ENCODE results near the gene NODAL.
A peak's percentile ranks its signal among the peaks of the same experiment; 100 is the strongest.

The NODAL gene

DNA sequence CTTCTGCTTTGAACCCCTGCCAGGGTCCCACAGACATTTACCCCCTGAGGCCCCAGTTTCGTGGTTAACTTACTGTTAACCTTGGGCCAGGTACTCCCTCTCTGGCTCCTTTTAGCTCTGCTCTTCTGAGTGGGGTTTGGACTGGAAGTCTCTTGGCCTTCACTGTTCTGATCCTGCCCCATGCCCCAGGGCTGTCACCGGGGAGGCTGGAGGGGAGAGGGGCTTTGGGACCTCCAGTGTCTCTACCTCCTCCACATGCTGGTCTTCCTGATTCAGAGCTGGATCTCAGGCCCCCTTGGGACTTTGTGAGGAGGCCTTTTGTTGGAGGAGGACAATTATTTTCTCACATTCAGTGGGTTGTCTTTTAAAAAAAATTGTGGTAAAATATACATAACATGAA is 24.4 kb upstream of the NODAL start:
- Histone ChIP-seq H3K4me3 (ENCODE audit: low read depth, low read length) (no peak overlapping the region), H3K27ac (ENCODE audit: extremely low read depth, low read depth, low read length) (no peak overlapping the region), H3K9me3 (ENCODE audit: control insufficient read depth, insufficient read depth, low read depth, low read length) (no peaks in the 10 kb centered on the region), H3K36me3 (ENCODE audit: control insufficient read depth in 2 of 2, insufficient read depth in 1 of 2, low read length in 2 of 2) (no peaks in the 10 kb centered on the region), H3K4me1 (ENCODE audit: control insufficient read depth, insufficient read depth, low read length) (no peaks in the 10 kb centered on the region)
- CTCF ChIA-PET: interaction anchor here (0.6 to 1.2 kb wide), 4 partner anchors 66 to 756 kb away, joined by 3 to 5 read pairs (median 4); no protein-coding TSS in a partner anchor
- TF ChIP-seq ZNF658 (tag by site-specific recombination; IDR thresholded peaks at IDR 0.05) (no peak), ZBTB11 (tag by site-specific recombination; conservative IDR thresholded peaks at IDR 0.05; ENCODE audit: low read depth) (no peak)
- POLR2A ChIA-PET: no interaction called here

DNA sequence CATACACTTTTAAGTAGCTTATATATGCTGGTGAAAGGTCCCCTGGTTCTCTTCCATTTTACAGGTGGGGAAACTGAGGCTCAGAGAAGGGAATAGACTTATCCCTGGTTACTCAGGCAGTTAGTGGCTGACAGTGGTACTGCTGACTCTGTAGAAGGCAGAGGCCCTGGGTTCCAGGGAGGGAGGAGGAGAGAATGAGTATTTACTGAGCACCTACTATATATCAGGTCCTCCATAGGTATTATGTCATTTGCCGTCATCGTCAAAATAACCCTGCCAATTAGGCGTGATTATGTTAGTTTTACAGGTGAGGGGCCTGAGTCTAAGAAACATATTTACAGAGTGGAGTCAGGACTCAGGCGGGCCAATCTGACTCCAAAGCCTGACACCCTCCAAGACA is 23.8 kb upstream of the NODAL start:
- TF ChIP-seq PRDM1 (tag by site-specific recombination; IDR thresholded peaks at IDR 0.05) (no peak), ZNF664 (tag by site-specific recombination; IDR thresholded peaks at IDR 0.05) (peak; percentile 95)
- ChIA-PET CTCF (interaction anchor here (0.5 to 1.2 kb wide), 3 partner anchors 67 to 460 kb away, joined by 4 to 6 read pairs (median 5); no protein-coding TSS in a partner anchor), POLR2A (no interaction called here)
- Histone ChIP-seq H3K4me1 (ENCODE audit: control insufficient read depth, insufficient read depth, low read length) (no peaks in the 10 kb centered on the region), H3K36me3 (ENCODE audit: control insufficient read depth in 2 of 2, insufficient read depth in 1 of 2, low read length in 2 of 2) (no peaks in the 10 kb centered on the region), H3K27ac (ENCODE audit: extremely low read depth, low read depth, low read length) (no peak overlapping the region), H3K4me3 (ENCODE audit: low read depth, low read length) (no peak overlapping the region), H3K9me3 (ENCODE audit: control insufficient read depth, insufficient read depth, low read depth, low read length) (no peaks in the 10 kb centered on the region)

- H3K27ac ChIP-seq (ENCODE audit: extremely low read depth, low read depth, low read length): no peak overlapping the region
- no peaks in the 10 kb centered on the region for H3K9me3 ChIP-seq (ENCODE audit: control insufficient read depth, insufficient read depth, low read depth, low read length)
- H3K36me3 ChIP-seq (ENCODE audit: control insufficient read depth in 2 of 2, insufficient read depth in 1 of 2, low read length in 2 of 2): no peaks in the 10 kb centered on the region
- TF ChIP-seq EGR2 (tag by site-specific recombination; IDR thresholded peaks at IDR 0.05; ENCODE audit: low read depth) (no peak), GLIS1 (tag by site-specific recombination; IDR thresholded peaks at IDR 0.05) (0 out of 2 replicates have a peak, but pooled peaks have one; percentile 18), ZNF146 (tag by site-specific recombination; IDR thresholded peaks at IDR 0.05) (no peak), ZNF692 (tag by site-specific recombination; IDR thresholded peaks at IDR 0.05) (no peak), ZNF521 (tag by site-specific recombination; IDR thresholded peaks at IDR 0.05) (no peak), ZIC2 (tag by site-specific recombination; IDR thresholded peaks at IDR 0.05) (peak; percentile 36; the same call in 1 of the 2 replicates), KLF1 (tag by site-specific recombination; IDR thresholded peaks at IDR 0.05) (peak; percentile 15; the same call in 1 of the 2 replicates), ZNF555 (tag by site-specific recombination; conservative IDR thresholded peaks at IDR 0.05) (no peak), WT1 (tag by site-specific recombination; IDR thresholded peaks at IDR 0.05) (no peak), ZNF558 (tag by site-specific recombination; IDR thresholded peaks at IDR 0.05) (peak; percentile 98)
- TF ChIP-seq, protein P1, sequence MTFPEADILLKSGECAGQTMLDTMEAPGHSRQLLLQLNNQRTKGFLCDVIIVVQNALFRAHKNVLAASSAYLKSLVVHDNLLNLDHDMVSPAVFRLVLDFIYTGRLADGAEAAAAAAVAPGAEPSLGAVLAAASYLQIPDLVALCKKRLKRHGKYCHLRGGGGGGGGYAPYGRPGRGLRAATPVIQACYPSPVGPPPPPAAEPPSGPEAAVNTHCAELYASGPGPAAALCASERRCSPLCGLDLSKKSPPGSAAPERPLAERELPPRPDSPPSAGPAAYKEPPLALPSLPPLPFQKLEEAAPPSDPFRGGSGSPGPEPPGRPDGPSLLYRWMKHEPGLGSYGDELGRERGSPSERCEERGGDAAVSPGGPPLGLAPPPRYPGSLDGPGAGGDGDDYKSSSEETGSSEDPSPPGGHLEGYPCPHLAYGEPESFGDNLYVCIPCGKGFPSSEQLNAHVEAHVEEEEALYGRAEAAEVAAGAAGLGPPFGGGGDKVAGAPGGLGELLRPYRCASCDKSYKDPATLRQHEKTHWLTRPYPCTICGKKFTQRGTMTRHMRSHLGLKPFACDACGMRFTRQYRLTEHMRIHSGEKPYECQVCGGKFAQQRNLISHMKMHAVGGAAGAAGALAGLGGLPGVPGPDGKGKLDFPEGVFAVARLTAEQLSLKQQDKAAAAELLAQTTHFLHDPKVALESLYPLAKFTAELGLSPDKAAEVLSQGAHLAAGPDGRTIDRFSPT (tag by site-specific recombination; IDR thresholded peaks at IDR 0.05): peak; percentile 85
- TF ChIP-seq, protein P2, sequence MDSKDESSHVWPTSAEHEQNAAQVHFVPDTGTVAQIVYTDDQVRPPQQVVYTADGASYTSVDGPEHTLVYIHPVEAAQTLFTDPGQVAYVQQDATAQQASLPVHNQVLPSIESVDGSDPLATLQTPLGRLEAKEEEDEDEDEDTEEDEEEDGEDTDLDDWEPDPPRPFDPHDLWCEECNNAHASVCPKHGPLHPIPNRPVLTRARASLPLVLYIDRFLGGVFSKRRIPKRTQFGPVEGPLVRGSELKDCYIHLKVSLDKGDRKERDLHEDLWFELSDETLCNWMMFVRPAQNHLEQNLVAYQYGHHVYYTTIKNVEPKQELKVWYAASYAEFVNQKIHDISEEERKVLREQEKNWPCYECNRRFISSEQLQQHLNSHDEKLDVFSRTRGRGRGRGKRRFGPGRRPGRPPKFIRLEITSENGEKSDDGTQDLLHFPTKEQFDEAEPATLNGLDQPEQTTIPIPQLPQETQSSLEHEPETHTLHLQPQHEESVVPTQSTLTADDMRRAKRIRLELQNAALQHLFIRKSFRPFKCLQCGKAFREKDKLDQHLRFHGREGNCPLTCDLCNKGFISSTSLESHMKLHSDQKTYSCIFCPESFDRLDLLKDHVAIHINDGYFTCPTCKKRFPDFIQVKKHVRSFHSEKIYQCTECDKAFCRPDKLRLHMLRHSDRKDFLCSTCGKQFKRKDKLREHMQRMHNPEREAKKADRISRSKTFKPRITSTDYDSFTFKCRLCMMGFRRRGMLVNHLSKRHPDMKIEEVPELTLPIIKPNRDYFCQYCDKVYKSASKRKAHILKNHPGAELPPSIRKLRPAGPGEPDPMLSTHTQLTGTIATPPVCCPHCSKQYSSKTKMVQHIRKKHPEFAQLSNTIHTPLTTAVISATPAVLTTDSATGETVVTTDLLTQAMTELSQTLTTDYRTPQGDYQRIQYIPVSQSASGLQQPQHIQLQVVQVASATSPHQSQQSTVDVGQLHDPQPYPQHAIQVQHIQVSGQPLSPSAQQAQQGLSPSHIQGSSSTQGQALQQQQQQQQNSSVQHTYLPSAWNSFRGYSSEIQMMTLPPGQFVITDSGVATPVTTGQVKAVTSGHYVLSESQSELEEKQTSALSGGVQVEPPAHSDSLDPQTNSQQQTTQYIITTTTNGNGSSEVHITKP (tag by site-specific recombination; IDR thresholded peaks at IDR 0.05): peak; percentile 29; the same call in 1 of the 2 replicates
- TF ChIP-seq, protein P3, sequence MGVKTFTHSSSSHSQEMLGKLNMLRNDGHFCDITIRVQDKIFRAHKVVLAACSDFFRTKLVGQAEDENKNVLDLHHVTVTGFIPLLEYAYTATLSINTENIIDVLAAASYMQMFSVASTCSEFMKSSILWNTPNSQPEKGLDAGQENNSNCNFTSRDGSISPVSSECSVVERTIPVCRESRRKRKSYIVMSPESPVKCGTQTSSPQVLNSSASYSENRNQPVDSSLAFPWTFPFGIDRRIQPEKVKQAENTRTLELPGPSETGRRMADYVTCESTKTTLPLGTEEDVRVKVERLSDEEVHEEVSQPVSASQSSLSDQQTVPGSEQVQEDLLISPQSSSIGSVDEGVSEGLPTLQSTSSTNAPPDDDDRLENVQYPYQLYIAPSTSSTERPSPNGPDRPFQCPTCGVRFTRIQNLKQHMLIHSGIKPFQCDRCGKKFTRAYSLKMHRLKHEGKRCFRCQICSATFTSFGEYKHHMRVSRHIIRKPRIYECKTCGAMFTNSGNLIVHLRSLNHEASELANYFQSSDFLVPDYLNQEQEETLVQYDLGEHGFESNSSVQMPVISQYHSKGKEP (tag by site-specific recombination; IDR thresholded peaks at IDR 0.05): peak; percentile 22; the same call in 1 of the 2 replicates
- POLR2A ChIA-PET: no interaction called here
- no peak overlapping the region for H3K4me3 ChIP-seq (ENCODE audit: low read depth, low read length)
- CTCF ChIA-PET: interaction anchor here (0.6 to 2.7 kb wide), 12 partner anchors 14 to 418 kb away, joined by 3 to 27 read pairs (median 6); partner anchors contain the start of gene PALD1
- peaks cover 6% of the 10 kb centered on the region for H3K4me1 ChIP-seq (ENCODE audit: control insufficient read depth, insufficient read depth, low read length)
Observed at GRCh38 chr10:70462349-70462984, 21.0 kb upstream of the NODAL start.

All from HEK293 (cell line).